Stomach (tissue), 9 donors: ENCODE measurements around the gene CLP1. TPM values are rescaled to one million over a fixed set of nuclear protein-coding genes. Genes with fewer than 3 reads are reported as not detected.

Source experiments
- DNase-seq, 2 donors: peaks; one replicate each; pipeline versions ENCODE4 v3.0.0 to v3.0.0-alpha.2; 2013 to 2019
- H3K27ac ChIP-seq, 5 donors: fragments of 200-600 bp in 4 of 5; sonication (generic) in 4 of 5; one replicate each; pipeline ENCODE4 v1.5.1; 2013 to 2019; ENCODE audit warnings: mild to moderate bottlenecking in 1 of 5, moderate library complexity in 1 of 5
- H3K27me3 ChIP-seq, 3 donors: fragments of 200-600 bp; sonication (generic); one replicate each; pipeline ENCODE4 v1.5.1; 2017 to 2019; ENCODE audit warnings: mixed run types in 1 of 3
- H3K36me3 ChIP-seq, 4 donors: fragments of 200-600 bp; sonication (generic); 1 replicate in 3 of 4; 2 replicates in 1 of 4; pipeline ENCODE4 v1.5.1; 2016 to 2019
- H3K4me1 ChIP-seq, 4 donors: fragments of 200-600 bp; sonication (generic); one replicate each; pipeline ENCODE4 v1.5.1; 2016 to 2019
- H3K4me3 ChIP-seq, 4 donors: fragments of 200-600 bp; sonication (generic) in 3 of 4; one replicate each; pipeline ENCODE4 v1.5.1; 2016 to 2019; ENCODE audit warnings: mild to moderate bottlenecking in 1 of 4
- H3K9me3 ChIP-seq, 4 donors: fragments of 200-600 bp; sonication (generic); one replicate each; pipeline ENCODE4 v1.5.1; 2016 to 2019
- EP300 ChIP-seq: sonication (generic); formaldehyde crosslinking; IDR thresholded peaks from one replicate; pipeline ENCODE4 v1.6.1; 2017; ENCODE audit warnings: antibody characterized with exemption
- POLR2A ChIP-seq, 4 donors: fragments of 450-650 bp; IDR thresholded peaks; one replicate each; pipeline ENCODE4 v1.6.1; 2016; ENCODE audit warnings: antibody characterized with exemption in 4 of 4, control low read depth in 2 of 4, mild to moderate bottlenecking in 1 of 4, moderate library complexity in 1 of 4
- POLR2AphosphoS5 ChIP-seq, 3 donors: sonication (generic); formaldehyde crosslinking; IDR thresholded peaks; one replicate each; pipeline ENCODE4 v1.6.1; 2016; ENCODE audit warnings: antibody characterized with exemption in 3 of 3
- WGBS, 5 donors: extraction: QIAGEN DNeasy Blood & Tissue Kit in 3 of 5; methylation state at CpG; one replicate each; pipeline versions ENCODE4 v1.1.5 to v1.1.7; 2013 to 2018; 5-methylcytosine and 5-hydroxymethylcytosine counted together
- intact Hi-C: fragments of 100-400 bp; cut with DNase I; formaldehyde crosslinking; loops from one replicate; pipeline ENCODE4 v1.15.1; 2023; ENCODE audit warnings: low total_unique reads
- polyA plus RNA-seq, 3 donors: library from polyadenylated mRNA; stranded (reverse); fragments of 200-250 nt; gene quantifications; one replicate each; pipeline ENCODE4 v1.2.3, GENCODE V29; 2013
- total RNA-seq, 5 donors: library from RNA; depleted of rRNA; stranded (reverse); fragments of >200 nt; gene quantifications; one replicate each; pipeline versions ENCODE4 v1.1.0 to v1.2.3, GENCODE V29; 2014 to 2016
- TF ChIP-seq, protein P1 (sequence below), 7 experiments: fragments of 450-650 bp in 4 of 7; fragments of 200-600 bp in 3 of 7; sonication (generic) in 3 of 7; IDR thresholded peaks; one replicate each; pipeline ENCODE4 v1.5.1; 2016 to 2019; ENCODE audit warnings: antibody characterized with exemption in 7 of 7, control low read depth in 2 of 7, mild to moderate bottlenecking in 1 of 7
- donor health status: healthy with polysubstance abuse.
- donor health status: Bipolar disorder and iron deficiency.
- donor health status: healthy.

CLP1 gene
- total and polyA plus RNA-seq, 8 donors: 2.7 to 14.7 (median 11.0) TPM; not detected in 1

DNA sequence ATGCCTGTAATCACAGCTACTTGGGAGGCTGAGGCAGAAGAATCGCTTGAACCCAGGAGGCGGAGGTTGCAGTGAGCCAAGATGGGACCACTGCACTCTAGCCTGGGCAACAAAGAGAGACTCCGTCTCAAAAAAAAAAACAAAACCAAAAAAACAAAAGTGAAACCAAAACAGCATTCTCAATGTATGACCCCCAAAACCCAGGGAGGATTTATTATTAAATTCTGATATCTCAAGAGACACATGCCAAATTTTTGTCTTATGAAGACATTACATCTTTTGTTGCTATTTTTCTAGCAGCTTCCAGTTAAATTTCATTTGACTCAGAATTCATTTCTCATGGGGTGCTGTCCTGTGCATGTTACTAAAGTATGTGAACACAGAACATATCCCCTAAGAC, 4.9 kb upstream of the CLP1 start:
- 73 to 83% (median 81%) methylated on average over 3 of the region's 3 CpGs for WGBS, 5 donors
- intact Hi-C loops: no loop called here
- DNase-seq: no peak
- H3K36me3 ChIP-seq: no peaks in the 10 kb centered on the region
- H3K9me3 ChIP-seq: no peaks in the 10 kb centered on the region
- peaks cover 7 to 64% (median 25%) of the 10 kb centered on the region in 3 donors for H3K27me3 ChIP-seq
- no peak overlapping the region for H3K4me3 ChIP-seq
- no peak overlapping the region for H3K27ac ChIP-seq
- H3K4me1 ChIP-seq: peaks cover 20 to 43% (median 34%) of the 10 kb centered on the region in 4 donors
- TF ChIP-seq, protein P1, sequence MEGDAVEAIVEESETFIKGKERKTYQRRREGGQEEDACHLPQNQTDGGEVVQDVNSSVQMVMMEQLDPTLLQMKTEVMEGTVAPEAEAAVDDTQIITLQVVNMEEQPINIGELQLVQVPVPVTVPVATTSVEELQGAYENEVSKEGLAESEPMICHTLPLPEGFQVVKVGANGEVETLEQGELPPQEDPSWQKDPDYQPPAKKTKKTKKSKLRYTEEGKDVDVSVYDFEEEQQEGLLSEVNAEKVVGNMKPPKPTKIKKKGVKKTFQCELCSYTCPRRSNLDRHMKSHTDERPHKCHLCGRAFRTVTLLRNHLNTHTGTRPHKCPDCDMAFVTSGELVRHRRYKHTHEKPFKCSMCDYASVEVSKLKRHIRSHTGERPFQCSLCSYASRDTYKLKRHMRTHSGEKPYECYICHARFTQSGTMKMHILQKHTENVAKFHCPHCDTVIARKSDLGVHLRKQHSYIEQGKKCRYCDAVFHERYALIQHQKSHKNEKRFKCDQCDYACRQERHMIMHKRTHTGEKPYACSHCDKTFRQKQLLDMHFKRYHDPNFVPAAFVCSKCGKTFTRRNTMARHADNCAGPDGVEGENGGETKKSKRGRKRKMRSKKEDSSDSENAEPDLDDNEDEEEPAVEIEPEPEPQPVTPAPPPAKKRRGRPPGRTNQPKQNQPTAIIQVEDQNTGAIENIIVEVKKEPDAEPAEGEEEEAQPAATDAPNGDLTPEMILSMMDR (IDR thresholded peaks at IDR 0.05): no peak
- TF ChIP-seq POLR2AphosphoS5 (IDR thresholded peaks at IDR 0.05): no peak
- no peak for TF ChIP-seq POLR2A (IDR thresholded peaks at IDR 0.05)
- no peak for TF ChIP-seq EP300

DNA sequence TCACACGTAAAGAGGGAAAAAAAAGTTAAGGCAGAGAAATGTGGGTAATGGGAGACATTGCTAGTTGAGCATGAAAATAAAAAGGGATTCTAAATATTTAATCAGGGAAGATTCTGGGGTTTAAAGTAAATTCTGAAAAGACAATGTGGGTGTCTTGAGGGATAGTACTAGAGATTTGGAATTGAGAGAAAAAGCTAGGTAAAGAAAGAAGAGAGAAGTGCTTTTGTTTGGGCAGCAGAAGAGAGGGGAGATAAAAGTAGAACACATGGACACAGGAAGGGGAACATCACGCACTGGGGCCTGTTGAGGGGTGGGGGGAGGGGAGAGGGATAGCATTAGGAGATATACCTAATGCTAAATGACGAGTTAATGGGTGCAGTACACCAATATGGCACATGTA, 4.4 kb upstream of the CLP1 start:
- no peak overlapping the region for H3K4me3 ChIP-seq
- peaks cover 7 to 59% (median 21%) of the 10 kb centered on the region in 3 donors for H3K27me3 ChIP-seq
- H3K36me3 ChIP-seq: no peaks in the 10 kb centered on the region
- TF ChIP-seq POLR2A (IDR thresholded peaks at IDR 0.05): no peak
- TF ChIP-seq, protein P1 (IDR thresholded peaks at IDR 0.05): no peak
- no peak for TF ChIP-seq POLR2AphosphoS5 (IDR thresholded peaks at IDR 0.05)
- TF ChIP-seq EP300: no peak
- intact Hi-C loops: no loop called here
- DNase-seq: no peak
- WGBS, 5 donors: 26 to 37% (median 36%) methylated on average over 3 of the region's 3 CpGs
- H3K27ac ChIP-seq: no peak overlapping the region
- H3K9me3 ChIP-seq: no peaks in the 10 kb centered on the region
- H3K4me1 ChIP-seq: peaks cover 18 to 42% (median 32%) of the 10 kb centered on the region in 4 donors

DNA sequence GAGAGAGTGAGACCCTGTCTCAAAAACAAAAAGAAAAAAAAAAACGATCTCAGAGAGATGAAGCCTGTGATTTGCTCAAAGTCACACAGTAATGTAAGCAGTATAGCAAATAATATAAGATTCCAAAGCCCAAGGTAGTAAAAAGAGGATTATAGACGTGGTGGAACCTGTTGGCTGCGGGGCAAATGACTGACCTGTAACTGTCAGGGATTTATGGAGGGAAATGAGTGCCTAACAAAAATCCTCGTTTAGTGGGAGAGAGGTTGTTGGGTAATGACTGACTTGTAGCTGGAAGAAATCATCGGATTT, 723 bp upstream of the CLP1 start:
- Histone ChIP-seq H3K4me3 (peak overlapping the region; percentile 61 to 91 (median 66)), H3K36me3 (peaks cover 21 to 31% (median 28%) of the 10 kb centered on the region in 4 donors), H3K9me3 (no peaks in the 10 kb centered on the region), H3K4me1 (peaks cover 11 to 45% (median 32%) of the 10 kb centered on the region in 4 donors), H3K27ac (peak overlapping the region; percentile 86 to 93 (median 89)), H3K27me3 (peaks cover 0 to 22% (median 0%) of the 10 kb centered on the region in 3 donors)
- intact Hi-C loops: no loop called here
- no peak for DNase-seq
- 15 to 23% (median 19%) methylated on average over 5 of the region's 5 CpGs for WGBS, 5 donors
- TF ChIP-seq POLR2AphosphoS5 (IDR thresholded peaks at IDR 0.05): no peak
- TF ChIP-seq EP300: no peak
- TF ChIP-seq POLR2A (IDR thresholded peaks at IDR 0.05): no peak
- TF ChIP-seq, protein P1 (IDR thresholded peaks at IDR 0.05): no peak

DNA sequence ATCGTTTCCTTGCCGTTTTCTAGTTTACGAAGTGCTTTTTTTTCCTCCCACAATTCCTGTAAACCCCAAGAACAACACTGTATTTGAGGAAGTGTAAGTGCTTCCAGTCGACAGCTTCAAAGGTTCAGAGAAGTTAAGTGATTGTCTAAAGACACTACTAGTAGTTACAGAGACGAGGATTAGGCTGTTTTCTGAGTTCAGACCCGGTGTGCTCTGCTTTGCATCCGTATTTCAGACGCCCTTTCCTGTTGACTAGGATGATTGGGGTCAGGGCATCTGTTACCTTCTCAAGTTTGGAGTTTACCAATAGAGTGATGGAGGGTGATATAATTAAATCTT, 430 bp downstream of the CLP1 start:
- peaks cover 11 to 41% (median 29%) of the 10 kb centered on the region in 4 donors for H3K4me1 ChIP-seq
- DNase-seq: no peak
- H3K36me3 ChIP-seq: peaks cover 27 to 42% (median 39%) of the 10 kb centered on the region in 4 donors
- intact Hi-C loops: no loop called here
- TF ChIP-seq EP300: no peak
- TF ChIP-seq, protein P1 (IDR thresholded peaks at IDR 0.05): no peak
- TF ChIP-seq POLR2A (IDR thresholded peaks at IDR 0.05): no peak
- TF ChIP-seq POLR2AphosphoS5 (IDR thresholded peaks at IDR 0.05): no peak
- H3K9me3 ChIP-seq: no peaks in the 10 kb centered on the region
- H3K4me3 ChIP-seq: peak overlapping the region; percentile 61 to 91 (median 66)
- peaks cover 0 to 11% (median 0%) of the 10 kb centered on the region in 3 donors for H3K27me3 ChIP-seq
- H3K27ac ChIP-seq: peak overlapping the region; percentile 29 to 93 (median 88)
- WGBS, 5 donors: 0 to 1% (median 0%) methylated on average over 8 of the region's 8 CpGs
